ENCODE measurements around the gene GRM3. TPM values are rescaled to one million over a fixed set of nuclear protein-coding genes. Genes with fewer than 3 reads are reported as not detected.

The GRM3 gene
- polyA plus RNA-seq, 1 experiment = not detected

GRCh38 chr7:86768967-86769760 is 125.5 kb downstream of the GRM3 start:
- ChIA-PET POLR2A (no interaction called here), CTCF (no interaction called here)
- Histone ChIP-seq H3K27me3 (ENCODE audit: control insufficient read depth, insufficient read depth, low read length) (no peaks in the 10 kb centered on the region), H3K27ac (ENCODE audit: low read depth, low read length) (no peak overlapping the region), H3K4me3 (ENCODE audit: low read depth, low read length) (no peak overlapping the region), H3K9me3 (ENCODE audit: control insufficient read depth, insufficient read depth, low read length) (no peaks in the 10 kb centered on the region)
- no peak for TF ChIP-seq CTCF (IDR thresholded peaks at IDR 0.05; ENCODE audit: low read depth, low read length)
- no peak for DNase-seq (ENCODE audit: low read depth, low spot score)

- no peaks in the 10 kb centered on the region for H3K9me3 ChIP-seq (ENCODE audit: control insufficient read depth, insufficient read depth, low read length)
- no peak overlapping the region for H3K27ac ChIP-seq (ENCODE audit: low read depth, low read length)
- CTCF ChIA-PET = no interaction called here
- no peaks in the 10 kb centered on the region for H3K27me3 ChIP-seq (ENCODE audit: control insufficient read depth, insufficient read depth, low read length)
- POLR2A ChIA-PET = no interaction called here
- TF ChIP-seq CTCF (IDR thresholded peaks at IDR 0.05; ENCODE audit: low read depth, low read length) = no peak
- no peak overlapping the region for H3K4me3 ChIP-seq (ENCODE audit: low read depth, low read length)
- no peak for DNase-seq (ENCODE audit: low read depth, low spot score)
Measured at GRCh38 chr7:86773309-86773708, 129.6 kb downstream of the GRM3 start.

- no peak overlapping the region for H3K4me3 ChIP-seq (ENCODE audit: low read depth, low read length)
- CTCF ChIA-PET = no interaction called here
- TF ChIP-seq CTCF (IDR thresholded peaks at IDR 0.05; ENCODE audit: low read depth, low read length) = no peak
Measured at GRCh38 chr7:86775203-86775602, 131.5 kb downstream of the GRM3 start.

GRCh38 chr7:86776136-86776535 is 132.4 kb downstream of the GRM3 start:
- H3K9me3 ChIP-seq (ENCODE audit: control insufficient read depth, insufficient read depth, low read length) = no peaks in the 10 kb centered on the region
- no peak overlapping the region for H3K27ac ChIP-seq (ENCODE audit: low read depth, low read length)
- CTCF ChIA-PET = no interaction called here
- POLR2A ChIA-PET = no interaction called here
- no peaks in the 10 kb centered on the region for H3K27me3 ChIP-seq (ENCODE audit: control insufficient read depth, insufficient read depth, low read length)
- TF ChIP-seq CTCF (IDR thresholded peaks at IDR 0.05; ENCODE audit: low read depth, low read length) = no peak
- no peak for DNase-seq (ENCODE audit: low read depth, low spot score)
- H3K4me3 ChIP-seq (ENCODE audit: low read depth, low read length) = no peak overlapping the region

More at GRCh38 chr7:86775203-86775602, 131.5 kb downstream of the GRM3 start:
- no peak for DNase-seq (ENCODE audit: low read depth, low spot score)
- Histone ChIP-seq H3K27me3 (ENCODE audit: control insufficient read depth, insufficient read depth, low read length) (no peaks in the 10 kb centered on the region), H3K27ac (ENCODE audit: low read depth, low read length) (no peak overlapping the region), H3K9me3 (ENCODE audit: control insufficient read depth, insufficient read depth, low read length) (no peaks in the 10 kb centered on the region)
- POLR2A ChIA-PET = no interaction called here

GRCh38 chr7:86778271-86778670 is 134.6 kb downstream of the GRM3 start:
- ChIA-PET POLR2A (no interaction called here), CTCF (no interaction called here)
- no peak for DNase-seq (ENCODE audit: low read depth, low spot score)
- H3K27me3 ChIP-seq (ENCODE audit: control insufficient read depth, insufficient read depth, low read length) = no peaks in the 10 kb centered on the region
- no peak for TF ChIP-seq CTCF (IDR thresholded peaks at IDR 0.05; ENCODE audit: low read depth, low read length)
- no peak overlapping the region for H3K4me3 ChIP-seq (ENCODE audit: low read depth, low read length)
- no peak overlapping the region for H3K27ac ChIP-seq (ENCODE audit: low read depth, low read length)
- no peaks in the 10 kb centered on the region for H3K9me3 ChIP-seq (ENCODE audit: control insufficient read depth, insufficient read depth, low read length)
